Epithelial cell of proximal tubule (primary cell): ENCODE data around the gene RIC1. TPM values are rescaled to one million over a fixed set of nuclear protein-coding genes. Genes with fewer than 3 reads are reported as not detected.

Experiments
- DNase-seq: peaks from one replicate; pipeline ENCODE4 v3.0.0-alpha.2; 2011; ENCODE audit warnings: low read depth
- H3K4me3 ChIP-seq: 2 replicates; pipeline ENCODE4 v1.5.1; 2011; ENCODE audit warnings: low read depth, mild to moderate bottlenecking, low read length
- total RNA-seq: library from RNA; depleted of rRNA; stranded (reverse); fragments of >200 nt; gene quantifications from 2 replicates; pipeline ENCODE4 v1.2.3, GENCODE V29; 2015
- TF ChIP-seq, protein P1 (sequence below): conservative IDR thresholded peaks from 2 replicates; pipeline ENCODE4 v1.5.1; 2012; ENCODE audit warnings: low read depth, mild to moderate bottlenecking, low read length

The RIC1 gene
- total RNA-seq, 1 donor from 2014 or later: 12.7 TPM

- no peak for DNase-seq
- no peak overlapping the region for H3K4me3 ChIP-seq
- TF ChIP-seq, protein P1, sequence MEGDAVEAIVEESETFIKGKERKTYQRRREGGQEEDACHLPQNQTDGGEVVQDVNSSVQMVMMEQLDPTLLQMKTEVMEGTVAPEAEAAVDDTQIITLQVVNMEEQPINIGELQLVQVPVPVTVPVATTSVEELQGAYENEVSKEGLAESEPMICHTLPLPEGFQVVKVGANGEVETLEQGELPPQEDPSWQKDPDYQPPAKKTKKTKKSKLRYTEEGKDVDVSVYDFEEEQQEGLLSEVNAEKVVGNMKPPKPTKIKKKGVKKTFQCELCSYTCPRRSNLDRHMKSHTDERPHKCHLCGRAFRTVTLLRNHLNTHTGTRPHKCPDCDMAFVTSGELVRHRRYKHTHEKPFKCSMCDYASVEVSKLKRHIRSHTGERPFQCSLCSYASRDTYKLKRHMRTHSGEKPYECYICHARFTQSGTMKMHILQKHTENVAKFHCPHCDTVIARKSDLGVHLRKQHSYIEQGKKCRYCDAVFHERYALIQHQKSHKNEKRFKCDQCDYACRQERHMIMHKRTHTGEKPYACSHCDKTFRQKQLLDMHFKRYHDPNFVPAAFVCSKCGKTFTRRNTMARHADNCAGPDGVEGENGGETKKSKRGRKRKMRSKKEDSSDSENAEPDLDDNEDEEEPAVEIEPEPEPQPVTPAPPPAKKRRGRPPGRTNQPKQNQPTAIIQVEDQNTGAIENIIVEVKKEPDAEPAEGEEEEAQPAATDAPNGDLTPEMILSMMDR: no peak
These were observed 36.7 kb upstream of the RIC1 start for GRCh38 chr9:5592231-5592630.

GRCh38 chr9:5592904-5593303 is 36.0 kb upstream of the RIC1 start:
- DNase-seq: no peak
- TF ChIP-seq, protein P1: no peak
- no peak overlapping the region for H3K4me3 ChIP-seq

GRCh38 chr9:5593904-5594303 is 35.0 kb upstream of the RIC1 start:
- TF ChIP-seq, protein P1: no peak
- no peak overlapping the region for H3K4me3 ChIP-seq
- DNase-seq: no peak

GRCh38 chr9:5596173-5596572 is 32.7 kb upstream of the RIC1 start:
- no peak for DNase-seq
- TF ChIP-seq, protein P1: no peak
- no peak overlapping the region for H3K4me3 ChIP-seq

DNA sequence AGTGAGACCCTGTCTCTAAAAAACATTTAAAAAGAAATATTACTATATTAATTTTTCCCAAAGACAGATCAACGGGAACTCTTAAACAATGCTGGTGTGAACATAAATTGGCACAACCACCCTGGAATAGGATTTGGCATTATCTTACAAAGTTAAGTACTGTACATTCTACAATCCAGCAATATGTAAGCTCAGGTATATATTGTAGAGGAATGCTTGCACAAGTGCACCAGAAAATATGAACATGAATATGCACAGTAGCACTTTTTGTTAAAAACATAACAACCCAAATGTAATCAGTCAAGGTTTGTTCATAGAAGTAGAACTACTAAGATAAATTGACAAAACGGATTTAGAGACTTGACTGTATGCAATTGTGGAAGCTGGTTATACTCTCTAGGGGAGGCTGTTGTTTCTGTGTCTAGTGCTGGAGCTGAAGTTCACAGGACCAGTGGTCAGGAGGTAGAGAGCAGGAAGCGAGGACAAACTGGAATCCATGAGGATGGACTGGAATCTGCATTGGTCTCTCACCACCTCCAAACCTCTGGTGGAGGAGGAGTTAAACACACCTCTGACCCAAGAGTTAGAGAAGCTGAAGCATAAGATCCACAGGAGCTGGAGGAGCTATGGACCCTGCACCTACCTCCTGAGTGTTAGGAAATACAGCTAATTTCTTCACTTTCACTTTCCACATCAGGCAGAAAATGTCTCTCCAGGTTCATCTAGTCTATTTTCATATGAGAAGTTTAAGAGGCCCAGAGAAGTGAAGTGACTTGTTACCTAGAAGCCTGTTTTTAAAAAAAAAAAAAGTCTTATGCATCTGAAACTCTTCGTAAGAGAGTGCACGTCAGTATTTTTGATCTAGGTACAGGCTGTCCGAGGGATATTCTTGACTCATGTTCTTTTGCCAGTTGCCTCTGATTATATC is 20.3 kb upstream of the RIC1 start:
- H3K4me3 ChIP-seq: peak overlapping the region; percentile 56
- TF ChIP-seq, protein P1: peak; percentile 42
- DNase-seq: no peak

DNA sequence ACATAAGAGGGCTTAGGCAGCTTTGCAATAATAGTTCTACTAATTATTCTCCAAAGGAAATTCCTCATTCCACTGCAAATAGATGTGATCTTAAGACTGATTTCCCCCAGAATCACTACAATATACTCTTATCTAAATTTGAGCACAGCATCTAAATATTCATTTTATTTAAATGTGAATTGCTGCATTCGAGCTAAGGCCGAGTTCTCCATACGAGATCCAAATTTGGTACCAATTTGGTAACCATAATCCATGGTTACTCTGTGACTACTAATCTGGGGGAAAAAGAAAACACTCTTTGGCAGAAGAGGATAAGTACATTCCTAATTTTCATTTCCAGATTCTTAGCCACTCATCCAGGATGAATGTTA is 19.7 kb upstream of the RIC1 start:
- TF ChIP-seq, protein P1: no peak
- H3K4me3 ChIP-seq: peak overlapping the region; percentile 56
- DNase-seq: no peak

GRCh38 chr9:5610491-5610890 is 18.4 kb upstream of the RIC1 start:
- DNase-seq: no peak
- TF ChIP-seq, protein P1: peak; percentile 7
- H3K4me3 ChIP-seq: no peak overlapping the region
